ENCODE measurements around the gene GON4L.
"Not testable (repeated sequence)": the region's sequence is repeated elsewhere in the genome, so short reads cannot be mapped to it uniquely, and the experiment has no call there.

GON4L gene

GRCh38 chr1:155867766-155868165, 10.8 kb upstream of the GON4L start:
- DNase-seq, result no peak

- DNase-seq, result no peak
Observed at GRCh38 chr1:155864393-155864792, 7.4 kb upstream of the GON4L start.

DNA sequence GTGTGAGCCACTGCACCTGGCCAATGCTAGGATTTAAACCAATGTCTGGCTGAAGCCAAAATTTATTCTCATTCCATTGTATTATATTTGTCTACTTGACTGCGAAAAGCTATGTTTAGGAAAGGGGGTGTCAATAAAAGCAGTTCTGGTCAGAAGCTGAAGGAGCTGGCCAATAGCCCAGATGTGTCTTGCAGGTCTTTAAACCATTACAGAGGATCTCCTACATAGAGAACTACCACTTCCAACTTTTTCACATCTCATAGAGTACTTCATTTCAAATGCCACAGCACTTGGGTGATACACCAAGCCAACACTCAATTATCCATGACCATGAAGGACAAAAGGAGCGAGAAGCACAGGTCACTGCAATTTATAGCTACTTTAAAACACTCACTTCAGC, 4.9 kb upstream of the GON4L start:
- DNase-seq, result no peak

DNA sequence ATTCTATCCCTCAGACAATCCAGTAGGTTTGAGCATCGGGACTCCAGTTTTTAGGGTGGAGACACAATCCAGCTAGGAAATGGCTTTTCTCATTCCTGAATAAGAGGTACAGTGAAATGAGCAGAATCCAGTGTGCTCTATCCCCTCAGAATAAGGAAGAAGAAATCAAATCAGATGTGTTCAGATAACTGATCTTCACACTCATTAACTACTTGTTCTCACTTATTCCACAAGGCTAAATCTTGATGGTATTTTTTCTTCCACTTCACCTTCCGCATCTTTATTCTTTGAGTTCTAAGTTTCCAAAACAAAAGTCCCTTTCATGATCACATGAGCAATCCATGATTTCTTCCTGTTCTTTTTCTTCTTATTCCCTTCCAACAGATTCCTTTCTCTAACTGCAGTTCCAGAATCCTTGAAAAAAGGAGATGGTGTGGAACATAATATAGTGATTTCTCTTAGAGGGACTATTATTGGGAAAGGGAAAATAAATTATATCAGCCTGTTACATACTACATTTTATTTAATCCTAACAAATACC, 4.0 kb upstream of the GON4L start:
- DNase-seq, result no peak

DNA sequence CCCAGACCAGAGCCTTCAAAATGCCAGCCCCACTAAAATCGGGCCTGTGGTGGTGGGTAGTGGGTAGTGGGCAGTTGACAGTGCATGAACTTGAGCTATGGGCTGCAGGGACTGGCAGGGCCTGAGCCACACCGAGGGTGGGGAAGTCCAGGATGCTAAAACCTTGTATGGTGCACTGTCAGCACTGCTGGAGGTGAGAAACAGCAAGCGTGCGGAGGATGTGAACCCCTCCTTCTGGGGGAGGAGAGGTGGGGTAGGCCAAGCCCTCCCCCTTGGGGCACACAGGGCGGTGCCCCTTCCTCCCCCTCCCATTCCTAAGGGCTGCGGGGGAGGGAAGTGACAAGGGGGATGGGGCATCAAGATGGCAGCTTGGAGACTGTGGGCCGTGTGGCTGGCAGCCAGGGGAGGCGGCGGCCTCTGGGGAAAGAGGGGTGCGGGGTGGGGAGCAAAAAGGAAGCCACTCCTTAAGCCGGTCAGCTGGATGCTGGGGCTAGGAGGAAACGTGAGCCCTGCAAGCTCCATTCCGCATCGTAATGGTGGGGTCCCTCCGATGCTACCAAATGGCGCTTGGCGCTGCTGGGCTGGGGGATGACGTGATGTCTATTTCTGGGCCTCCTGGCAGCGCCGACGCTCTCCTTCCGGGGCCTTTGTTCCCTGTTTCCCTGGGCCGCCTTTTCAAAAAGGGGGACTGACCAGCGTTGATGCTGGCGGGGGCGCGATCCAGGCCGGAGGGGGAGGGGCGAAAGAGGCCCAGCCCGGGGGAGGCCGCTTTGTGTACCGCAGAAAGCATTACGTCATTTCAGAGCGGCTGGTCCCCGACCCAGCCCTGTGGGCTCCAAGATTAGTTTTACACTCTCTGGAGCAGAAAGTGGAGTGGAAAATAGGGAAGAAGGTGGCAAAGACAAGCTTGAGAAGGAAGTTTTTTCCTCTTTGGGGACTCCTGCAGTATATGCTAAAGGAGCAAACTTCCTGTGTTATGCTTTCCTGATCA, 3.2 kb upstream of the GON4L start:
- DNase-seq, result peak; percentile 88 to 91

- DNase-seq, result peak; percentile 94 to 99
Observed at GRCh38 chr1:155859234-155859829, 2.3 kb upstream of the GON4L start, which contains the start of gene SYT11. SYT11 (plus strand) TSS chr1:155859567; CDS start chr1:155859762, 195 bp downstream.

DNA sequence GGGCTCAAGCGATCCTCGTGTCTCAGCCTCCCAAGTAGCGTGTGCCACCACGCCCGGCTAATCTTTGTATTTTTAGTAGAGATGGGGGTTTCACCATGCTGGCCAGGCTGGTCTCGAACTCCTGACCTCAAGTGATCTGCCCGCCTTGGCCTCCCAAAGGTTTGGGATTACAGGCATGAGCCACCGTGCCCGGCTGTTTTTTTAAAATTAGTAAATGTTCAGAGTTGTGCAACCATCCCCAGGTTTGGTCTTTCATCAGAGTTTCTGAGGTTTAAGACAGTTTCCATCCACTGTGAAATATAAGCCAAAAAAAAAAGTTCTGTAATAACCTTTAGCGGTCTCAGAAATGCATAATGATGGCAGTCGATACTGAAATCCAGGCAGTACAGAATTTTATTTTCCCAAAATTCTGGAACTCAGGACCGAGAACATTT, 1.8 kb upstream of the GON4L start:
- DNase-seq, result peak in 1 of 2 donors; percentile 66

DNA sequence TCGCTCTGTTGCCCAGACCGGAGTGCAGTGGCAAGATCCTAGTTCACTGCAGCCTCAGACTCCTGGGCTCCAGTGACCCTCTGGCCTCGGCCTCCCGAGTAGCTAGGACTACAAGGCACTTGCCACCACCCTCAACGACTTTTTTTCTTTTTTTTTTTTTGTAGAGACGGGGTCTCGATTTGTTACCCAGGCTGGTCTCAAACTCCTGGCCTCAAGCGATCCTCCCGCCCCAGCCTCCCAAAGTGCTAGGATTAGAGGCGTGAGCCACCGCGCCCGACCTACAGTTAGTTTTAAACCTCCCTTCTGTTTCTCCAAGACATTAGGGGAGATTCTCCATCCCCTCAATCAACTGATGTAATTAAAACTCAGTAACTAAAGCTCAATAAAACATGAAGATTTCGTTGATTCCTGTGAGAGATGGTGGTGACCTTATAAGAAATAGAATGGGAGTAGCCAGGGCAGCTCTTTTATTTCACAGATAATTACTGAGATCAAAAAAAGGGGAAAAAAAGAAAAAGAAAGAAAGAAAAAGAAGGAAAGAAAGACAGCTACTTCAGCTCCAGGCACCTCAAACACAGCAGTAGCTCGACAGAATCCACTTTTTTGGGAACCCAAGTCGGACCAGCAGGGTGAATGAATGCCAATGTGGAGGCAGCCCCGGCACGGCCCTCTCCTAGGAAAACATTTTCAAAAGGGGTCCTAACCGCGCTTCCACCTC, 598 bp downstream of the GON4L start:
- peak in 1 of 2 donors; percentile 5 for DNase-seq

DNA sequence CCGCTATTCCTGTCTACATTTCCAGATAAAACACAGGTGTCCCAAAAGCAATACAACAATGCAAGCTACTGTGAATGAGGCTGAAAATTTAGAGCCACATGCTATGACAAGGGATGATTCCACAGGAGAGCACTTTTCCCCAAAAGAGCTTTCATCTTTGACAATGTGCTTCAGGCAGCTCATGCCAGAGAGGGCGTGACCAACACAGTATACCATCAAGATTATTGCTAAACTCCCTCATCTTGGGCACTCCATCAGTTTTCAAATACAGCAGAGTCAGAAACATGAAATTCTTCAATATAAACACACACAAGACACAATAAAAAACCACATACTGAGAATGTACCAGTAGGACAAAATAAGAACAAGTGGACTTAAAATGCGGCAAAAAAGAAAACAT, 6.7 kb downstream of the GON4L start:
- DNase-seq, result no peak

- DNase-seq, result no peak
Observed at GRCh38 chr1:155847823-155848529, 9.0 kb downstream of the GON4L start.

GRCh38 chr1:155844860-155845421, 12.1 kb downstream of the GON4L start:
- DNase-seq, result no peak

- no peak for DNase-seq
Observed at GRCh38 chr1:155840386-155840785, 16.6 kb downstream of the GON4L start.

DNA sequence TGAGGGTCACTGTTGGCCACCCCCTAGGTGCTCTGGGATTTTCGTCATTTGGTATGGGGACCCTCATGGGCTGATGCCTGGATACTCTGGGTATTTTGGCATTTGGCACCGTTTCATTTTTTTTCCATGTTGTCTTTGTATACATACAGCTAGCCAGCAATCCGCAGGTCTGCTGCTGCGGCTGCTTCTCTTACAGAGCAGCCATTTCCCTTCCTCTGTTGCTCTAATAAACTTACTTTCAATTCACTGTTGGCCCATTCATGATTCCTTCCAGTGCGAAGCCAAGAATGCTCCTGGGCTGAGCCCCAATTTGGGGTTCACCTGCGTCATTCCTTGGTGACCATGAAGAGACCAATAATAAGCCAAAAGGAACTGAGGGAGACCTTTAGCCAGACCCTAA, 21.5 kb downstream of the GON4L start:
- no peak for DNase-seq

DNA sequence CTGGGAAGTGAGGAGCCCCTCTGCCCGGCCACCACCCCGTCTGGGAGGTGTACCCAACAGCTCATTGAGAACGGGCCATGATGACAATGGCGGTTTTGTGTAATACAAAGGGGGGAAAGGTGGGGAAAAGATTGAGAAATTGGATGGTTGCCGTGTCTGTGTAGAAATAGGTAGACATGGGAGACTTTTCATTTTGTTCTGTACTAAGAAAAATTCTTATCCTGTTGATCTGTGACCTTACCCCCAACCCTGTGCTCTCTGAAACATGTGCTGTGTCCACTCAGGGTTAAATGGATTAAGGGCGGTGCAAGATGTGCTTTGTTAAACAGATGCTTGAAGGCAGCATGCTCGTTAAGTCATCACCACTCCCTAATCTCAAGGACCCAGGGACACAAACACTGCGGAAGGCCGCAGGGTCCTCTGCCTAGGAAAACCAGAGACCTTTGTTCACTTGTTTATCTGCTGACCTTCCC, 22.1 kb downstream of the GON4L start:
- not testable (repeated sequence) for DNase-seq

- DNase-seq, result peak; percentile 24 to 34
Observed at GRCh38 chr1:155834296-155834926, 22.6 kb downstream of the GON4L start.

DNA sequence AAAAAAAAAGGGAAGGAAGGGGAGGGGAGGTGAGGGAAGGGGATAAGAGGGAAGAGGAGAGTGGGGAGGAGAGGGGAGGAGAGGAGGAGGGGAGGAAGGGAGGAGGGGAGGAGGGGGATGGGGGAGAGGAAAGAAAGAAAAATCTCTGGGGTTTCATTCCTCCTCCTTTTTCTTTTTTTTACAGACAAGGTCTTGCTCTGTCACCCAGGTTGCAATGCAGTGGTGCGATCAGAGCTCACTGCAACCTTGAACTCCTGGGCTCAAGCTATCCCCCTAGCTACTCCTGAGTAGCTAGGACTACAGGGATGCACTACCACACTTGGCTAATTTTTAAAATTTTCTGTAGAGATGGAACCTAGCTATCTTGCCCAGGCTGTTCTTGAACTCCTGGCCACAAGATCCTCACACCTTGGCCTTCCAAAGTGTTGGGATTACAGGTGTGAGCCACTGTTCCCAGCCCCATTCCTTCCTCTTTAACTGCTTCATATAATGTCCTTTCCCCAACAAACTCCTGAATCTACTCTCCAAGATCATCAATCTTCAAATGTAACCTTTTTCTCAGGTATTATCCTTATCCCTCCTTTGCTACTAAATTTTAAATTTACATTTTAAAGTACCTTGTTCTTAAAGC, 23.2 kb downstream of the GON4L start:
- no peak for DNase-seq

GRCh38 chr1:155831279-155831976, 25.6 kb downstream of the GON4L start:
- DNase-seq, result no peak

DNA sequence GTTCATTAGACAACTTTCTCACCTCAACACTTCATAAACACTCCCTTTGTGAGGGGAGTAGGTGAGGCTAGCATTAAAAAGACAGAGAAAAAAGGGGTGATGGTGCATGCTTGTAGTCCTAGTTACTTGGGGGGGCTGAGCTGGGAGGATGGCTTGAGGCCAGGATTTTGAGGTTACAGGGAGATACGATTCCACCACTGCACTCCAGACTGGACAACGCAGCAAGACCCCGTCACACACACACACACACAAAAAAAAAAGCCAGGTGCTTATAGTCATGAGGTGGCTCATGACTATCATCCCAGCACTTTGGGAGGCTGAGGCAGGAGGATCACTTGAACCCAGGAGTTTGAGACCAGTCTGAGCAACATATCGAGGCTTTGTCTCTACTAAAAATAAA, 29.6 kb downstream of the GON4L start:
- DNase-seq, result no peak

DNA sequence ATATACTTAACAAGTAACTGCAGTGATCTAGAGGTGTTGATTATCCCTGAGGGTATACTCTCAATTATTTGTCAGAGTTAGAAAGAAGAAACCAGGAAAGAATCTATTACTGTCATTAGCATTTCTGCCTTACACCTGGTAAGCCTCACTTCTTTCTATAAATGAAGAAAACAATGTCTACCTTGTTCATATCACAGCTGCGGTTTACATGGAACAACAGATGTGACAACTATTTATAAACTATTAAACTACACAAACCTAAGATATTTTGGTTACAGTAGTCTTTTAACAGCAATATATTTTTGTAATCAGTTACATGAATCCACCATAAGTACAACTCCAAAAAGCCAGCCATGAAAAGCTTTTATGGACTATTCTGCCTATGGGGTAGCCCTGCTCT, 40.7 kb downstream of the GON4L start:
- no peak for DNase-seq

DNA sequence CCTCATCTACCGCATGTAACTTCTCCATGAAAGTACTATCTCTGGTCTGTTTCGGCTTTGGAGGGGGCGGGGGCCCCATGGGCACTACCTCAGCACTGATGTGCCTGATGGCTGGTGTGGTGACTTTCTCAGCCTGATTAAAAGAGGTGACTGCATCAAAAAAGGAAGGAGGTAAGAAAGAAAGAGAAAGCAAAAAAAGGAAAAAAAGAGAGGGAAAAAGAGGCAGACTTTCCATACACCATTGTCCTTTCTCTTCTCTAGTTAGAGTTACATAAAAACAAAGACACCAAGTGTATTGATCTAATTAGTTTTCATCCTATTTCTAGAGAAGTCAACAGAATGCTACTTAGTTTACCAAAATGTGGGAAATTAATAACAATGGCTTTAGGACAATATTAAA, 43.3 kb downstream of the GON4L start:
- no peak for DNase-seq

Measured in inflammatory macrophage treated with lipopolysaccharide for 1 hour (primary cell).